ENCODE data around the gene TFIP11. TPM values are rescaled to one million over a fixed set of nuclear protein-coding genes. Genes with fewer than 3 reads are reported as not detected.

The TFIP11 gene
- total RNA-seq: 10 to 100 TPM; 44.8 to 50.4 TPM

- Mint-ChIP-seq H3K4me1 (peaks cover 27% of the 10 kb centered on the region), H3K9me3 (no peaks in the 10 kb centered on the region), H3K36me3 (ENCODE audit: low read depth) (peaks cover 50% of the 10 kb centered on the region), H3K4me3 (peak within 1 kb of the TSS; percentile 95), H3K27ac (peak within 1 kb of the TSS; percentile 95), H3K27me3 (no peaks in the 10 kb centered on the region)
- peak; percentile 100 for ATAC-seq (replicated peaks)
These were observed at the start of gene TFIP11 for GRCh38 chr22:26512149-26512793. TSS of gene TFIP11 (minus strand) at chr22:26512473. CDS start at chr22:26510272, 2,201 bp downstream.

DNA sequence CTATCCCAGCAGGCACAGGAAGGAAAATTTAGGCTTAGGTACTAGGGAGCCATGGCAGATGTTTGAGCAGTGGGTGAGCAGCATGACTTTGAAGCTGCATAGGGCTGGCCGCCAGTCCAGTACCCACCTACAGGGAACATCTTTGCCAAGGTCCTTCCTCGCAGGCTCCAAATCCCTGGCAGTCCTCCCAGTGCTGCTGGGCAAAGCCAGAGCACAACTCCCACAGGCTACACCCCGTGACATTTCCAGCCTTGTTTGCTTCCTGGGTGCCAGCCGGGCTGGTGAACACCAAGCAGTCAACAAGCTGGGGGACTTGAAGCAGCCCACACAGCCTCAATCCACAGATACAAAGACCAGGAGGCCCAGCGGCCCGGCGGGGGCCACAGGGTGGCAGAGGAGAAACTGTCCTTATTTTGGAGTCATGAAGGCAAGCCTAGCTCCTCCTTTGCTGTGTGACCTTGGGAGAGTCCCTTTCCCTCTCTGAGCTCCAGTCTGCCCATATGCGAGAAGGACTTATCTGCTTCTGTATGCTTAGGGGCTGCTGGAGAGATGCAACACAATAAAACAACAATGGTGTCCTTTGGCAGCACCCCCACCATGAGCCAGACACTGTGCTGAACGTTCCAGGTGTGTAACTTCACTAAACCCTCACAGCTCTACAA lies 49.6 kb upstream of the TFIP11 start:
- no peak for ATAC-seq (replicated peaks)
- no peaks in the 10 kb centered on the region for H3K36me3 Mint-ChIP-seq (ENCODE audit: low read depth)
- H3K4me3 Mint-ChIP-seq: no peak overlapping the region
- H3K27ac Mint-ChIP-seq: peak overlapping the region; percentile 43
- H3K4me1 Mint-ChIP-seq: peaks cover 3% of the 10 kb centered on the region
- H3K9me3 Mint-ChIP-seq: no peaks in the 10 kb centered on the region
- H3K27me3 Mint-ChIP-seq: no peaks in the 10 kb centered on the region

GRCh38 chr22:26559961-26560575 lies 47.8 kb upstream of the TFIP11 start:
- Mint-ChIP-seq H3K27ac (peak overlapping the region; percentile 58), H3K27me3 (no peaks in the 10 kb centered on the region), H3K9me3 (no peaks in the 10 kb centered on the region), H3K36me3 (ENCODE audit: low read depth) (no peaks in the 10 kb centered on the region), H3K4me3 (no peak overlapping the region), H3K4me1 (no peaks in the 10 kb centered on the region)
- no peak for ATAC-seq (replicated peaks)

DNA sequence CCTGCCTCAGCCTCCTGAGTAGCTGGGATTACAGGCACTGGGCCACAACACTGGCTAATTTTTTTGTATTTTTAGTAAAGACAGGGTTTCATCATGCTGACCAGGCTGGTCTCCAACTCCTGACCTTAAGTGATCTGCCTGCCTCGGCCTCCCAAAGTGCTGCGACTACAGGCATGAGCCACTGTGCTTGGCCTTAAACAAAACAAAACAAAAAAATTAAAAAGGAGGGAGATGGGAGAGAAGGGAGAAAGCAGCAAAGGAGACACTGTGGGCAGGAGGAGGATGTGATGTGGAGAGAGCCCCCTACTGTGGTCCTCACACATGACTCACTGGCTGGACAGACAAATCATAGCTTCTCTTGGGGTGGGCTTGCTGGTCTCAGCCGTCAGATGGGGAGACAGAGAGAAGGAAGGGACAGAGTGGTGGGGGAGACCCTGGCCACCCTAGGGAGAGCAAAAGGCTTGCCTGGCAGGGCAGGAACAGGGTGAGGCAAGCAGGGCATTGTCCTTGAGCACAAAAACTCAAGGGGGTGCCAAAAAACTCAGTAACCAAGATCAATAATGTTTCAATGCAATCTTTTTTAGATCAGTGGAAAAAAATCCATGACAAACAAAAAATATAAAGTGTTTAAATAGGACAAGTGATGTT lies 46.1 kb upstream of the TFIP11 start:
- Mint-ChIP-seq H3K4me3 (no peak overlapping the region), H3K4me1 (peaks cover 5% of the 10 kb centered on the region), H3K36me3 (ENCODE audit: low read depth) (no peaks in the 10 kb centered on the region), H3K27ac (peak overlapping the region; percentile 24), H3K27me3 (no peaks in the 10 kb centered on the region), H3K9me3 (no peaks in the 10 kb centered on the region)
- ATAC-seq (replicated peaks): no peak

DNA sequence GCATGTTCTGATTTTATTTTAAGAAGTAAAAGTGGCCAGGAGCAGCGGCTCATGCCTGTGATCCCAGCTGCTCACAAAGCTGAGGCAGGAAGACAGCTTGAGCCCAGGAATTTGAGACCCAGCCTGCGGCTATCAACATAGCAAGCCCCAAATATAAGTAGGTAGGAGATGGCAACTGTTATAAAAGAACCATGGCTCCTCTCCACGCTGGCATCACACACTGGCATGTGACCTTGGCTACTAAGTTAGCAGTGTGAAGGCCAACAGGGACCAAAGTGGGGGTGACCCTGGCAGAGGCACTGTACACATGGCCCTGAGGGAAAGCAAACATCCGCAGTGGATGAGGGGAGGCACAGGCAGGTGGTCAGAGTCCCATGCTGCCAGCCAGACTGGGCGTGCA lies 44.6 kb upstream of the TFIP11 start:
- H3K27ac Mint-ChIP-seq: peak overlapping the region; percentile 48
- H3K36me3 Mint-ChIP-seq (ENCODE audit: low read depth): no peaks in the 10 kb centered on the region
- H3K9me3 Mint-ChIP-seq: no peaks in the 10 kb centered on the region
- H3K4me3 Mint-ChIP-seq: no peak overlapping the region
- no peaks in the 10 kb centered on the region for H3K27me3 Mint-ChIP-seq
- H3K4me1 Mint-ChIP-seq: peaks cover 5% of the 10 kb centered on the region
- ATAC-seq (replicated peaks): no peak

- Mint-ChIP-seq H3K27ac (no peak overlapping the region), H3K9me3 (no peaks in the 10 kb centered on the region), H3K4me3 (no peak overlapping the region), H3K36me3 (ENCODE audit: low read depth) (no peaks in the 10 kb centered on the region), H3K4me1 (peaks cover 5% of the 10 kb centered on the region), H3K27me3 (no peaks in the 10 kb centered on the region)
- ATAC-seq (replicated peaks): no peak
These were observed 43.2 kb upstream of the TFIP11 start for GRCh38 chr22:26555478-26555877.

- no peak overlapping the region for H3K27ac Mint-ChIP-seq
- H3K4me3 Mint-ChIP-seq: no peak overlapping the region
- H3K36me3 Mint-ChIP-seq (ENCODE audit: low read depth): no peaks in the 10 kb centered on the region
- H3K9me3 Mint-ChIP-seq: no peaks in the 10 kb centered on the region
- no peak for ATAC-seq (replicated peaks)
- peaks cover 5% of the 10 kb centered on the region for H3K4me1 Mint-ChIP-seq
- no peaks in the 10 kb centered on the region for H3K27me3 Mint-ChIP-seq
These were observed 42.7 kb upstream of the TFIP11 start for GRCh38 chr22:26554956-26555355.

GRCh38 chr22:26553056-26553752 lies 40.9 kb upstream of the TFIP11 start:
- peaks cover 5% of the 10 kb centered on the region for H3K4me1 Mint-ChIP-seq
- H3K27ac Mint-ChIP-seq: peak overlapping the region; percentile 13
- H3K36me3 Mint-ChIP-seq (ENCODE audit: low read depth): no peaks in the 10 kb centered on the region
- ATAC-seq (replicated peaks): no peak
- H3K9me3 Mint-ChIP-seq: no peaks in the 10 kb centered on the region
- no peak overlapping the region for H3K4me3 Mint-ChIP-seq
- H3K27me3 Mint-ChIP-seq: no peaks in the 10 kb centered on the region

DNA sequence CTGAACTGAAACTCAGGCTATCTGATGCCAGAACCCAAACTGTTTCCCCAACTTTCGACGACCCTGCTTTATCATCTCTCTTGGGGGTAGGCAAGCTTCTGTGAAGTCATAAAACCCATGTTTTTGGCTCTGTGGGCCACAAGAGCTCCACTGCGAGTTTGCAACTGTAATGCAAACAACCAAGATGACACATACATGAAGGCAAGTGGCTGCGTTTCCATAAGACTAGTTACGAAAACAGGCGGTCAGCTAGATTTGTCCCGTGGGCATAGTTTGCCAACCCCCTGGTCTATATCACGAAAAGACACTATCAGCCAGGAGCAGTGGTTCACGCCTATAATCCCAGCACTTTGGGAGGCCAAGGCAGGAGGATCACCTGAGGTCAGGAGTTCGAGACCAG lies 40.2 kb upstream of the TFIP11 start:
- Mint-ChIP-seq H3K9me3 (no peaks in the 10 kb centered on the region), H3K36me3 (ENCODE audit: low read depth) (peaks cover 2% of the 10 kb centered on the region), H3K4me3 (no peak overlapping the region), H3K4me1 (peaks cover 6% of the 10 kb centered on the region), H3K27me3 (no peaks in the 10 kb centered on the region), H3K27ac (no peak overlapping the region)
- no peak for ATAC-seq (replicated peaks)

- Mint-ChIP-seq H3K4me3 (no peak overlapping the region), H3K36me3 (ENCODE audit: low read depth) (peaks cover 10% of the 10 kb centered on the region), H3K27ac (no peak overlapping the region), H3K9me3 (no peaks in the 10 kb centered on the region), H3K4me1 (peaks cover 15% of the 10 kb centered on the region), H3K27me3 (no peaks in the 10 kb centered on the region)
- ATAC-seq (replicated peaks): no peak
These were observed 39.3 kb upstream of the TFIP11 start for GRCh38 chr22:26551568-26551967.

- peak overlapping the region; percentile 13 for H3K27ac Mint-ChIP-seq
- no peak for ATAC-seq (replicated peaks)
- H3K27me3 Mint-ChIP-seq: no peaks in the 10 kb centered on the region
- H3K36me3 Mint-ChIP-seq (ENCODE audit: low read depth): peaks cover 16% of the 10 kb centered on the region
- H3K4me1 Mint-ChIP-seq: peaks cover 21% of the 10 kb centered on the region
- H3K9me3 Mint-ChIP-seq: no peaks in the 10 kb centered on the region
- no peak overlapping the region for H3K4me3 Mint-ChIP-seq
These were observed 38.3 kb upstream of the TFIP11 start for GRCh38 chr22:26550498-26551033.

DNA sequence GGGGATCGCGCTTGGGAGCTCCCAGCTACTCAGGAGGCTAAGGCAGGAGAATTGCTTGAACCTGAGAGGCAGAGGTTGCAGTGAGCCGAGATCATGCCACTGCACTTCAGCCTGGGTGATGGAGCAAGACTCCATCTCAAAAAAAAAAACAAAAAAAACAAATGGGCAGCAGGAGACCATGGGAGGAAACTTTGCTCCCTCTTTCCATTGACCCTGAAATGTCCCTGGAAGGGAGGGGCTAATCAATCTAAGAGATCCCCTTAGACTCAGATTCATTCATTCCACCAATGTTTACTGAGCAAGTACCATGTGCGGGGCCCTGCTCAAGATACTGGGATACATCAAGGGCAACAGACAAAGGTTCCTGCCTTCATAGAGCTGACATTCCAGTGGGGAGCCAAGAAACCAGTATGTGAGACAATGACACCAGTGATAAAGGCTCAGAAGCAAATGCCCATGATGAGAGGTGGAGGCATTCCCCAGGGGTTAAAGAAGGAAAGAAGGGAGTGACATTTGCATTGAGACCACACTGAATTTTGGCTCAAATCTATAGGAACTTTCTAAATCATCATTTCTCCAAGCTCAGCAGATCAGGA lies 37.7 kb upstream of the TFIP11 start:
- ATAC-seq (replicated peaks): no peak
- Mint-ChIP-seq H3K27me3 (no peaks in the 10 kb centered on the region), H3K27ac (peak overlapping the region; percentile 13), H3K36me3 (ENCODE audit: low read depth) (peaks cover 16% of the 10 kb centered on the region), H3K4me3 (no peak overlapping the region), H3K4me1 (peaks cover 21% of the 10 kb centered on the region), H3K9me3 (no peaks in the 10 kb centered on the region)

DNA sequence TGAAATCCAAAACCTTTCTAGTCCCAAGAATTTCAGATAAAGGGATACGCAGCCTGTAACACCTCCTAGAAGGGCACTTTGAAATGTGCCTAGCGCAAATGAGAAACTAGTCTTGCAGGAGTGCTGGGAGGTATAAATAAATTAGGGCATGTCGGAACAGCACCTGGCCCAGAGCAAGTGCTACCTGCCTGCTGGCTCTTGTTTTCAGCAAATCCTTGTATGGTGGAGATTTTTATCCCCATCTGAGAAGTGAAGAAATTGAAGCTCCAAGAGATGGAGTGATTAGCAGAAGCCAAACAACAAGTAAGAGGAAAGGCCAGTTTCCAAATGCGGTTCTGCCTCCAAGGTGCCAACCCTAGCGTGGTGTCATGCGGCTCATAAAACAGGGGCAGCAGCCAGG lies 36.7 kb upstream of the TFIP11 start:
- Mint-ChIP-seq H3K27me3 (no peaks in the 10 kb centered on the region), H3K4me1 (peaks cover 21% of the 10 kb centered on the region), H3K4me3 (no peak overlapping the region), H3K36me3 (ENCODE audit: low read depth) (peaks cover 16% of the 10 kb centered on the region), H3K9me3 (no peaks in the 10 kb centered on the region), H3K27ac (no peak overlapping the region)
- no peak for ATAC-seq (replicated peaks)

DNA sequence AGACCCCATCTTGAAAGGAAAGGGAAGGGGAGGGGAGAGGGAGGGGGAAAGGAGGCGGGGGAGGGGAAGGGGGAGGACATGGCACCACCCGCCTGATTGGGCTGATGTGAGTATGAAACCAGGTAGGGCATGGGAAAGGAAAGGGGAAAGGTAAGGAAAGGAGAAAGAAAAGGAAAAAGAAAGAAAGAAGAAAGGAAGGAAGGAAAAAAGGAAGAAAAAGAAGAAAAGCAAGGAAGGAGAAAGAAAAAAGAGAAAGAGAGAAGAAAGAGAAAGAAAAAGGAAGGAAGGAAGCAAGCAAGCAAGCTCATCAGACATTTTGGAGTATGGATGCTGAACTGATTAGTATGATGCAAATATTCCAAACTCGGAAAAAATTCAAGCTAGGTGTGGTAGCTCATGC lies 36.0 kb upstream of the TFIP11 start:
- no peaks in the 10 kb centered on the region for H3K9me3 Mint-ChIP-seq
- H3K4me1 Mint-ChIP-seq: peaks cover 16% of the 10 kb centered on the region
- no peaks in the 10 kb centered on the region for H3K27me3 Mint-ChIP-seq
- H3K36me3 Mint-ChIP-seq (ENCODE audit: low read depth): peaks cover 16% of the 10 kb centered on the region
- H3K27ac Mint-ChIP-seq: no peak overlapping the region
- H3K4me3 Mint-ChIP-seq: no peak overlapping the region
- no peak for ATAC-seq (replicated peaks)
